BLaER1 treated with 17β-estradiol and CSF1 and Interleukin-3, amounts not matched to agents 10 nM and 100 nM (cell line): ENCODE results near the gene ZSWIM7.
"Not testable (repeated sequence)": the region's sequence is repeated elsewhere in the genome, so short reads cannot be mapped to it uniquely, and the experiment has no call there.

Experiments
- H3K27ac ChIP-seq, 11 experiments: shearing (Covaris generic); formaldehyde crosslinking; 2 replicates each; pipeline ENCODE4 v1.8.1; 2022
- H3K27me3 ChIP-seq, 11 experiments: shearing (Covaris generic); formaldehyde crosslinking; 2 replicates each; pipeline ENCODE4 v1.8.1; 2022
- H3K36me3 ChIP-seq, 11 experiments: shearing (Covaris generic); formaldehyde crosslinking; 2 replicates each; pipeline ENCODE4 v1.8.1; 2022
- H3K4me1 ChIP-seq, 10 experiments: shearing (Covaris generic); formaldehyde crosslinking; 2 replicates each; pipeline ENCODE4 v1.8.1; 2022
- H3K4me2 ChIP-seq, 11 experiments: shearing (Covaris generic); formaldehyde crosslinking; 2 replicates each; pipeline ENCODE4 v1.8.1; 2022
- H3K4me3 ChIP-seq, 10 experiments: shearing (Covaris generic); formaldehyde crosslinking; 2 replicates each; pipeline ENCODE4 v1.8.1; 2022
- H3K9ac ChIP-seq, 11 experiments: shearing (Covaris generic); formaldehyde crosslinking; 2 replicates each; pipeline ENCODE4 v1.8.1; 2022
- H3K9me3 ChIP-seq, 11 experiments: shearing (Covaris generic); formaldehyde crosslinking; replicated peaks in 1 of 11; 2 replicates each; pipeline ENCODE4 v1.8.1; 2022
- H4K20me1 ChIP-seq, 11 experiments: shearing (Covaris generic); formaldehyde crosslinking; 2 replicates each; pipeline ENCODE4 v1.8.1; 2022
- Cebpa-rat ChIP-seq, 11 experiments: shearing (Covaris generic); IDR thresholded peaks; 2 replicates each; pipeline ENCODE4 v1.8.1; 2022

ZSWIM7 gene

GRCh38 chr17:16002708-16003260 lies 3.3 kb upstream of the ZSWIM7 start:
- Histone ChIP-seq H3K27ac (no peak overlapping the region), H4K20me1 (peaks cover 0 to 68% (median 21%) of the 10 kb centered on the region in 11 experiments; a peak in 14 of 22 replicates), H3K27me3 (no peaks in the 10 kb centered on the region), H3K36me3 (peaks cover 64 to 71% (median 69%) of the 10 kb centered on the region in 11 experiments), H3K9ac (no peak overlapping the region), H3K4me2 (no peak overlapping the region), H3K4me1 (peaks cover 18 to 26% (median 21%) of the 10 kb centered on the region in 10 experiments), H3K4me3 (no peak overlapping the region), H3K9me3 (peaks cover 0 to 14% (median 9%) of the 10 kb centered on the region in 11 experiments; a peak in 11 of 22 replicates)
- TF ChIP-seq Cebpa-rat (IDR thresholded peaks at IDR 0.05): no peak

- Histone ChIP-seq H3K9me3 (peaks cover 0 to 14% (median 9%) of the 10 kb centered on the region in 11 experiments; a peak in 11 of 22 replicates), H3K27ac (no peak overlapping the region), H3K27me3 (no peaks in the 10 kb centered on the region), H3K4me3 (peak overlapping the region; percentile 70 to 89 (median 82); a peak in 18 of 20 replicates), H4K20me1 (peaks cover 0 to 63% (median 20%) of the 10 kb centered on the region in 11 experiments; a peak in 15 of 22 replicates), H3K9ac (peak overlapping the region in 8 of 11 experiments; percentile 81 to 93 (median 92); a peak in 8 of 22 replicates), H3K4me2 (peak overlapping the region; percentile 81 to 96 (median 90)), H3K4me1 (peaks cover 20 to 40% (median 29%) of the 10 kb centered on the region in 10 experiments), H3K36me3 (peaks cover 50 to 64% (median 61%) of the 10 kb centered on the region in 11 experiments)
- TF ChIP-seq Cebpa-rat (IDR thresholded peaks at IDR 0.05): no peak
Measured at GRCh38 chr17:16001226-16001897, 1.9 kb upstream of the ZSWIM7 start.

- peaks cover 0 to 54% (median 20%) of the 10 kb centered on the region in 11 experiments; a peak in 15 of 22 replicates for H4K20me1 ChIP-seq
- H3K36me3 ChIP-seq: peaks cover 39 to 61% (median 51%) of the 10 kb centered on the region in 11 experiments
- H3K27ac ChIP-seq: peak overlapping the region; percentile 75 to 95 (median 88)
- peaks cover 20 to 51% (median 33%) of the 10 kb centered on the region in 10 experiments for H3K4me1 ChIP-seq
- peak overlapping the region; percentile 81 to 93 (median 91) for H3K9ac ChIP-seq
- no peaks in the 10 kb centered on the region for H3K27me3 ChIP-seq
- H3K4me2 ChIP-seq: peak overlapping the region; percentile 81 to 96 (median 90)
- TF ChIP-seq Cebpa-rat (IDR thresholded peaks at IDR 0.05): no peak
- peak overlapping the region; percentile 70 to 89 (median 82) for H3K4me3 ChIP-seq
- H3K9me3 ChIP-seq: peaks cover 0 to 14% (median 9%) of the 10 kb centered on the region in 11 experiments; a peak in 11 of 22 replicates
Measured at GRCh38 chr17:15999974-16000827, 697 bp upstream of the ZSWIM7 start.

GRCh38 chr17:15998031-15998562 lies 1.4 kb downstream of the ZSWIM7 start:
- H3K9ac ChIP-seq: peak overlapping the region in 10 of 11 experiments; percentile 23 to 92 (median 88); a peak in 14 of 22 replicates

GRCh38 chr17:15996322-15996721 lies 3.2 kb downstream of the ZSWIM7 start:
- H3K9me3 ChIP-seq: peaks cover 0 to 4% (median under 1%) of the 10 kb centered on the region in 11 experiments; a peak in 9 of 22 replicates
- H3K27ac ChIP-seq: no peak overlapping the region; a peak in 1 of 22 replicates
- no peak overlapping the region for H3K4me3 ChIP-seq
- H3K9ac ChIP-seq: peak overlapping the region in 2 of 11 experiments; percentile 16 to 30; a peak in 1 of 22 replicates
- peaks cover 18 to 58% (median 40%) of the 10 kb centered on the region in 11 experiments; a peak in 20 of 22 replicates for H3K36me3 ChIP-seq
- H3K4me1 ChIP-seq: peaks cover 17 to 52% (median 28%) of the 10 kb centered on the region in 10 experiments
- no peaks in the 10 kb centered on the region for H3K27me3 ChIP-seq
- H4K20me1 ChIP-seq: peaks cover 0 to 16% (median 12%) of the 10 kb centered on the region in 11 experiments; a peak in 14 of 22 replicates
- peak overlapping the region in 8 of 11 experiments; percentile 3 to 93 (median 15); a peak in 7 of 22 replicates for H3K4me2 ChIP-seq
- peak; percentile 61 to 98 (median 89); a peak in 19 of 22 replicates for TF ChIP-seq Cebpa-rat (IDR thresholded peaks at IDR 0.05)

More at GRCh38 chr17:15998031-15998562, 1.4 kb downstream of the ZSWIM7 start:
- Histone ChIP-seq H3K9me3 (peaks cover 0 to 14% (median 9%) of the 10 kb centered on the region in 11 experiments; a peak in 11 of 22 replicates), H3K4me2 (peak overlapping the region in 10 of 11 experiments; percentile 18 to 96 (median 89); a peak in 18 of 22 replicates), H3K4me3 (peak overlapping the region in 4 of 10 experiments; percentile 75 to 87 (median 83); a peak in 6 of 20 replicates), H3K27me3 (no peaks in the 10 kb centered on the region), H4K20me1 (peaks cover 0 to 33% (median 20%) of the 10 kb centered on the region in 11 experiments; a peak in 15 of 22 replicates), H3K27ac (peak overlapping the region; percentile 39 to 95 (median 87); a peak in 21 of 22 replicates), H3K36me3 (peaks cover 27 to 61% (median 39%) of the 10 kb centered on the region in 11 experiments), H3K4me1 (peaks cover 20 to 61% (median 35%) of the 10 kb centered on the region in 10 experiments)
- TF ChIP-seq Cebpa-rat (IDR thresholded peaks at IDR 0.05): no peak

GRCh38 chr17:15981646-15982580 lies 17.6 kb downstream of the ZSWIM7 start:
- Histone ChIP-seq H3K4me2 (peak overlapping the region in 7 of 11 experiments; percentile 36 to 75 (median 65); a peak in 15 of 22 replicates), H3K36me3 (peaks cover 79 to 91% (median 83%) of the 10 kb centered on the region in 11 experiments), H4K20me1 (peaks cover 0 to 8% (median 0%) of the 10 kb centered on the region in 11 experiments; a peak in 2 of 22 replicates), H3K4me3 (no peak overlapping the region), H3K27ac (peak overlapping the region in 8 of 11 experiments; percentile 18 to 65 (median 49); a peak in 14 of 22 replicates), H3K9me3 (no peaks in the 10 kb centered on the region; a peak in 2 of 22 replicates), H3K9ac (peak overlapping the region in 2 of 11 experiments; percentile 11 to 58; a peak in 4 of 22 replicates), H3K4me1 (peaks cover 0 to 32% (median 23%) of the 10 kb centered on the region in 10 experiments; a peak in 14 of 20 replicates), H3K27me3 (no peaks in the 10 kb centered on the region)
- no peak for TF ChIP-seq Cebpa-rat (IDR thresholded peaks at IDR 0.05)

- no peaks in the 10 kb centered on the region for H3K27me3 ChIP-seq
- no peak for TF ChIP-seq Cebpa-rat (IDR thresholded peaks at IDR 0.05)
- peaks cover 76 to 91% (median 83%) of the 10 kb centered on the region in 11 experiments for H3K36me3 ChIP-seq
- peaks cover 0 to 8% (median 0%) of the 10 kb centered on the region in 11 experiments; a peak in 2 of 22 replicates for H4K20me1 ChIP-seq
- no peak overlapping the region; a peak in 1 of 22 replicates for H3K9ac ChIP-seq
- peak overlapping the region in 7 of 11 experiments; percentile 36 to 75 (median 65); a peak in 13 of 22 replicates for H3K4me2 ChIP-seq
- H3K4me1 ChIP-seq: peaks cover 0 to 32% (median 23%) of the 10 kb centered on the region in 10 experiments; a peak in 14 of 20 replicates
- no peak overlapping the region for H3K4me3 ChIP-seq
- H3K27ac ChIP-seq: peak overlapping the region in 7 of 11 experiments; percentile 18 to 65 (median 49); a peak in 12 of 22 replicates
- no peaks in the 10 kb centered on the region; a peak in 2 of 22 replicates for H3K9me3 ChIP-seq
Measured at GRCh38 chr17:15981208-15981607, 18.3 kb downstream of the ZSWIM7 start.

GRCh38 chr17:15979013-15979412 lies 20.5 kb downstream of the ZSWIM7 start:
- H3K4me2 ChIP-seq, H3K9me3 ChIP-seq, H3K9ac ChIP-seq, H4K20me1 ChIP-seq, H3K4me3 ChIP-seq, H3K27ac ChIP-seq, H3K27me3 ChIP-seq: not testable (repeated sequence)
- H3K4me1 ChIP-seq: peaks cover 0 to 31% (median 23%) of the 10 kb centered on the region in 10 experiments; a peak in 14 of 20 replicates
- H3K36me3 ChIP-seq: peaks cover 68 to 85% (median 76%) of the 10 kb centered on the region in 11 experiments
